ENCODE data around the gene RHOBTB3. TPM values are rescaled to one million over a fixed set of nuclear protein-coding genes. Genes with fewer than 3 reads are reported as not detected.

Gene RHOBTB3
- total and polyA plus RNA-seq, 5 donors, result 32.7 to 115 (median 102) TPM

GRCh38 chr5:95715799-95716461 is 15.2 kb upstream of the RHOBTB3 start:
- H3K27me3 ChIP-seq (ENCODE audit: control insufficient read depth, insufficient read depth), result no peaks in the 10 kb centered on the region
- ATAC-seq (no peak), DNase-seq (no peak)
- H3K4me3 ChIP-seq (ENCODE audit: low read length), result no peak overlapping the region
- intact Hi-C loops (cut with DNase I), result no loop called here
- H3K9me3 ChIP-seq (ENCODE audit: control insufficient read depth, low read length), result no peaks in the 10 kb centered on the region
- H3K4me1 ChIP-seq (ENCODE audit: control insufficient read depth, insufficient read depth, low read length), result peaks cover 6% of the 10 kb centered on the region
- no peak overlapping the region for H3K27ac ChIP-seq (ENCODE audit: low read length)
- 90% methylated on average over 5 of the region's 5 CpGs for WGBS

- intact Hi-C loops (cut with DNase I), result no loop called here
These were observed 13.7 kb upstream of the RHOBTB3 start for GRCh38 chr5:95717439-95717838.

GRCh38 chr5:95718203-95718602 is 12.9 kb upstream of the RHOBTB3 start:
- H3K9me3 ChIP-seq (ENCODE audit: control insufficient read depth, low read length), result no peaks in the 10 kb centered on the region
- ATAC-seq (no peak), DNase-seq (no peak)
- no peak overlapping the region for H3K4me3 ChIP-seq (ENCODE audit: low read length)
- no peaks in the 10 kb centered on the region for H3K27me3 ChIP-seq (ENCODE audit: control insufficient read depth, insufficient read depth)
- intact Hi-C loops (cut with DNase I), result no loop called here
- 77% methylated on average over 2 of the region's 2 CpGs for WGBS
- no peak overlapping the region for H3K27ac ChIP-seq (ENCODE audit: low read length)
- no peaks in the 10 kb centered on the region for H3K4me1 ChIP-seq (ENCODE audit: control insufficient read depth, insufficient read depth, low read length)

More at GRCh38 chr5:95717439-95717838, 13.7 kb upstream of the RHOBTB3 start:
- H3K4me3 ChIP-seq (ENCODE audit: low read length), result no peak overlapping the region
- 92% methylated on average over 2 of the region's 2 CpGs for WGBS
- no peaks in the 10 kb centered on the region for H3K27me3 ChIP-seq (ENCODE audit: control insufficient read depth, insufficient read depth)
- peaks cover under 1% of the 10 kb centered on the region for H3K4me1 ChIP-seq (ENCODE audit: control insufficient read depth, insufficient read depth, low read length)
- no peak for ATAC-seq
- H3K27ac ChIP-seq (ENCODE audit: low read length), result no peak overlapping the region
- no peak for DNase-seq
- no peaks in the 10 kb centered on the region for H3K9me3 ChIP-seq (ENCODE audit: control insufficient read depth, low read length)

GRCh38 chr5:95718738-95719137 is 12.4 kb upstream of the RHOBTB3 start:
- Histone ChIP-seq H3K9me3 (ENCODE audit: control insufficient read depth, low read length) (no peaks in the 10 kb centered on the region), H3K27ac (ENCODE audit: low read length) (no peak overlapping the region), H3K27me3 (ENCODE audit: control insufficient read depth, insufficient read depth) (no peaks in the 10 kb centered on the region), H3K4me1 (ENCODE audit: control insufficient read depth, insufficient read depth, low read length) (no peaks in the 10 kb centered on the region), H3K4me3 (ENCODE audit: low read length) (no peak overlapping the region)
- DNase-seq, result no peak
- intact Hi-C loops (cut with DNase I), result no loop called here
- ATAC-seq, result no peak
- 93% methylated on average over 2 of the region's 2 CpGs for WGBS

- DNase-seq, result no peak
- ATAC-seq, result peak; percentile 55 to 77
- Histone ChIP-seq H3K4me3 (ENCODE audit: low read length) (no peak overlapping the region), H3K27me3 (ENCODE audit: control insufficient read depth, insufficient read depth) (no peaks in the 10 kb centered on the region), H3K27ac (ENCODE audit: low read length) (no peak overlapping the region), H3K4me1 (ENCODE audit: control insufficient read depth, insufficient read depth, low read length) (no peaks in the 10 kb centered on the region), H3K9me3 (ENCODE audit: control insufficient read depth, low read length) (no peaks in the 10 kb centered on the region)
- WGBS, result 56% methylated on average over 3 of the region's 3 CpGs
- intact Hi-C loops (cut with DNase I), result loop anchor here in 1 of 4 donors (10.0 kb wide), 1 partner anchor 55 kb away; no protein-coding TSS in a partner anchor
These were observed 10.9 kb upstream of the RHOBTB3 start for GRCh38 chr5:95720094-95720786.

- no peaks in the 10 kb centered on the region for H3K9me3 ChIP-seq (ENCODE audit: control insufficient read depth, low read length)
- H3K27ac ChIP-seq (ENCODE audit: low read length), result no peak overlapping the region
- DNase-seq, result no peak
- no peak for ATAC-seq
- intact Hi-C loops (cut with DNase I), result loop anchor here in 1 of 4 donors (10.0 kb wide), 1 partner anchor 57 kb away; no protein-coding TSS in a partner anchor
- 28% methylated on average over 1 of the region's 1 CpG for WGBS
- no peaks in the 10 kb centered on the region for H3K27me3 ChIP-seq (ENCODE audit: control insufficient read depth, insufficient read depth)
- no peaks in the 10 kb centered on the region for H3K4me1 ChIP-seq (ENCODE audit: control insufficient read depth, insufficient read depth, low read length)
- no peak overlapping the region for H3K4me3 ChIP-seq (ENCODE audit: low read length)
These were observed 9.4 kb upstream of the RHOBTB3 start for GRCh38 chr5:95721582-95722295.

GRCh38 chr5:95723632-95724369 is 7.3 kb upstream of the RHOBTB3 start:
- WGBS, result 55% methylated on average over 5 of the region's 5 CpGs
- H3K4me3 ChIP-seq (ENCODE audit: low read length), result no peak overlapping the region
- peak; percentile 40 to 81 (median 69) for DNase-seq
- intact Hi-C loops (cut with DNase I), result loop anchor here in 1 of 4 donors (10.0 kb wide), 1 partner anchor 59 kb away; no protein-coding TSS in a partner anchor
- H3K4me1 ChIP-seq (ENCODE audit: control insufficient read depth, insufficient read depth, low read length), result peaks cover 2% of the 10 kb centered on the region
- H3K27me3 ChIP-seq (ENCODE audit: control insufficient read depth, insufficient read depth), result no peaks in the 10 kb centered on the region
- no peak overlapping the region for H3K27ac ChIP-seq (ENCODE audit: low read length)
- no peaks in the 10 kb centered on the region for H3K9me3 ChIP-seq (ENCODE audit: control insufficient read depth, low read length)
- peak; percentile 92 to 93 for ATAC-seq

- intact Hi-C loops (cut with DNase I), result loop anchor here in 1 of 4 donors (10.0 kb wide), 1 partner anchor 60 kb away; no protein-coding TSS in a partner anchor
- 66% methylated on average over 5 of the region's 5 CpGs for WGBS
- no peaks in the 10 kb centered on the region for H3K27me3 ChIP-seq (ENCODE audit: control insufficient read depth, insufficient read depth)
- H3K4me3 ChIP-seq (ENCODE audit: low read length), result no peak overlapping the region
- peaks cover 2% of the 10 kb centered on the region for H3K4me1 ChIP-seq (ENCODE audit: control insufficient read depth, insufficient read depth, low read length)
- no peak for ATAC-seq
- no peaks in the 10 kb centered on the region for H3K9me3 ChIP-seq (ENCODE audit: control insufficient read depth, low read length)
- DNase-seq, result no peak
- H3K27ac ChIP-seq (ENCODE audit: low read length), result no peak overlapping the region
These were observed 5.9 kb upstream of the RHOBTB3 start for GRCh38 chr5:95725071-95725820.

- H3K9me3 ChIP-seq (ENCODE audit: control insufficient read depth, low read length), result no peaks in the 10 kb centered on the region
- ATAC-seq, result no peak
- intact Hi-C loops (cut with DNase I), result loop anchor here in 1 of 4 donors (10.0 kb wide), 1 partner anchor 61 kb away; no protein-coding TSS in a partner anchor
- no peak overlapping the region for H3K4me3 ChIP-seq (ENCODE audit: low read length)
- H3K27me3 ChIP-seq (ENCODE audit: control insufficient read depth, insufficient read depth), result no peaks in the 10 kb centered on the region
- H3K4me1 ChIP-seq (ENCODE audit: control insufficient read depth, insufficient read depth, low read length), result peaks cover 2% of the 10 kb centered on the region
- WGBS, result 60% methylated on average over 4 of the region's 4 CpGs
- DNase-seq, result no peak
- no peak overlapping the region for H3K27ac ChIP-seq (ENCODE audit: low read length)
These were observed 5.0 kb upstream of the RHOBTB3 start for GRCh38 chr5:95725937-95726810.
